Breast epithelium (tissue), 3 donors: ENCODE results near the gene SEPTIN5.

ENCODE experiments used
- POLR2A ChIP-seq: fragments of 450-650 bp; IDR thresholded peaks from one replicate; pipeline ENCODE4 v1.6.1; 2016; ENCODE audit warnings: antibody characterized with exemption, mild to moderate bottlenecking, moderate library complexity
- POLR2AphosphoS5 ChIP-seq, 3 donors: sonication (generic); formaldehyde crosslinking; IDR thresholded peaks; one replicate each; pipeline ENCODE4 v1.6.1; 2017; ENCODE audit warnings: antibody characterized with exemption in 3 of 3
- TF ChIP-seq, protein P1 (sequence below), 3 donors: fragments of 450-650 bp; IDR thresholded peaks; one replicate each; pipeline ENCODE4 v1.5.1; 2016 to 2017; ENCODE audit warnings: antibody characterized with exemption in 3 of 3, mild to moderate bottlenecking in 3 of 3, moderate library complexity in 3 of 3

DNA sequence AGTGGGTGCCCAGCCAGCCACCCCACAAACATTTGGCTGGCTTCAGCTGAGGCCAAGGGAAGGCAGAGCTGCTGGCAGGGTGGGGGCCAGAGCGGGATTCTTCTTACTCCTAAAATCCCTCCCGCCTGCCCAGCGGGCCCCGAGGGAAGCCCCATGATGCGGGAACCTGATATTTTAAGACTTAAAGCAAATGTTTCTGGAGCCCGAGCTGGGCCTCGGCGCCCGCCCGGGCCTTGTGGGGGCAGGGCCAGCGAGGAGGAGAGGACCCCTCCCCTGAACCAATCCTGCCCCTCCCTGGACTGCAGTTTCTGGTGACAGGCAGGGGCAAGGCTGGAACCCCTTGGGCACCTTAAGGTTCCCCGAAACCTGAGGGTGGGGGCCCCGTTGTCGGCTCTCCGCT is 26.3 kb downstream of the SEPTIN5 start:
- TF ChIP-seq POLR2AphosphoS5 (IDR thresholded peaks at IDR 0.05) = no peak
- TF ChIP-seq POLR2A = no peak
- TF ChIP-seq, protein P1, sequence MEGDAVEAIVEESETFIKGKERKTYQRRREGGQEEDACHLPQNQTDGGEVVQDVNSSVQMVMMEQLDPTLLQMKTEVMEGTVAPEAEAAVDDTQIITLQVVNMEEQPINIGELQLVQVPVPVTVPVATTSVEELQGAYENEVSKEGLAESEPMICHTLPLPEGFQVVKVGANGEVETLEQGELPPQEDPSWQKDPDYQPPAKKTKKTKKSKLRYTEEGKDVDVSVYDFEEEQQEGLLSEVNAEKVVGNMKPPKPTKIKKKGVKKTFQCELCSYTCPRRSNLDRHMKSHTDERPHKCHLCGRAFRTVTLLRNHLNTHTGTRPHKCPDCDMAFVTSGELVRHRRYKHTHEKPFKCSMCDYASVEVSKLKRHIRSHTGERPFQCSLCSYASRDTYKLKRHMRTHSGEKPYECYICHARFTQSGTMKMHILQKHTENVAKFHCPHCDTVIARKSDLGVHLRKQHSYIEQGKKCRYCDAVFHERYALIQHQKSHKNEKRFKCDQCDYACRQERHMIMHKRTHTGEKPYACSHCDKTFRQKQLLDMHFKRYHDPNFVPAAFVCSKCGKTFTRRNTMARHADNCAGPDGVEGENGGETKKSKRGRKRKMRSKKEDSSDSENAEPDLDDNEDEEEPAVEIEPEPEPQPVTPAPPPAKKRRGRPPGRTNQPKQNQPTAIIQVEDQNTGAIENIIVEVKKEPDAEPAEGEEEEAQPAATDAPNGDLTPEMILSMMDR (IDR thresholded peaks at IDR 0.05) = no peak
